SKM-1 treated with dmso at 0.1 percent for 144 hours (cell line): ENCODE data around the gene EHD4.

Experiments
- DNase-seq: peaks from one replicate; lab custom pipeline; 2025; ENCODE audit not compliant: unreplicated experiment; lab: John Stamatoyannopoulos, UW

EHD4 gene

GRCh38 chr15:41995476-41995855 lies 23.1 kb upstream of the EHD4 start:
- DNase-seq, result no peak

DNA sequence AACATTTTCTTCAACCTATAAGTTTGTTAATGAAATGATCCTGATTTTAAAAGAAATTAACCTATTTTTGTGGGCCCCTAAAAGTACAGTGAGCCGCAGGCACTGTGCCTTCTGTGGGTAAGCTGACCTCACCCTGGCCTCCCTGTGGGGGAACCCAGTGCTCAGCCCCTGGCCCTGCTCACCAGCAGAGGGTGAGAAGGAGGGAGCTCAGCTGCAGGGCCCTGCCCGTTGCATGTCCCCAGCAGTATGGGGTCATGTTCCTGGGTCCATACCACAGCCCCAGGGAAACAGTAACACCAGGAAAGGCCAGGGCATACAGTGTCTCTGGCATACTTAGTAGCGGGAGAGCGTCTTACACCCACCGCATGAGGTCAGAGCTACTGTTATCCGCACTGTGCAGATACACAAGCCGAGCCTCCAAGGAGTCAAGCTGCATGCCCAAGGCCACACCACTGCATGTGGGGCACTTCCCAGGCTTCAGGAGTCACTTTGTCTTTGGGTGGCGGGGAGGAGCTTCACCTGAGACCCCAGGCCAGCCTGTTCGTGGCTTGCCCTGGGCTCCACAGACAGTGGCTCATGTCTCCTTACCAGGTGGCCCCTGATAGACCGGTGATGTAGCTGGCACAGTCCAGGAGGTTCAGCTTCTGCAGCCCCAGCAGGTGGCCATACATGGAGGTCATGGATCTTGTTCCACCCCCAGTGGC lies 22.6 kb upstream of the EHD4 start:
- DNase-seq, result no peak

DNA sequence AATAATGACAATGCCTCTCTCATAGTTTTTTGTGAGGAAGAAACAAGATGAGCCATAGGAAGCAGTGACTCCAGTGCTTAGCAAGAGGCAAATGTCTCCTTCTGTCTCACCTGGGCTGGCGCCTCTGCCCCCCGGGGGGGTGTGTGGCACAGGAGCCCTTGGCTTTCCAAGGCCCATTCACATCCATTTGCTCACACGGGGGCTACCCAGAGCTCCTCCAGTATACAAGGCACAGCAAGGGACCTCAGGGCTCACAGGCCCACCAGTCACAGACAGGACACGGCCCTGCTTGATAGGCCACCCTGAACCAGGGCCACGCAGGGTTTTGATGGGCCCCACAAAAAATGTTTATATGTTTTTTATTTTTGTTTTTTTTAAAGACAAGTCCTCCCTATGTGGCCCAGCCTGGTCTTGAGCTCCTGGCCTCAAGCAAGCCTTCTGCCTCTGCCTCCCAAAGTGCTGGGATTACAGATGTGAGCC lies 21.9 kb upstream of the EHD4 start:
- no peak for DNase-seq

GRCh38 chr15:41993472-41994170 lies 21.3 kb upstream of the EHD4 start:
- no peak for DNase-seq

GRCh38 chr15:41992803-41993190 lies 20.4 kb upstream of the EHD4 start:
- no peak for DNase-seq

DNA sequence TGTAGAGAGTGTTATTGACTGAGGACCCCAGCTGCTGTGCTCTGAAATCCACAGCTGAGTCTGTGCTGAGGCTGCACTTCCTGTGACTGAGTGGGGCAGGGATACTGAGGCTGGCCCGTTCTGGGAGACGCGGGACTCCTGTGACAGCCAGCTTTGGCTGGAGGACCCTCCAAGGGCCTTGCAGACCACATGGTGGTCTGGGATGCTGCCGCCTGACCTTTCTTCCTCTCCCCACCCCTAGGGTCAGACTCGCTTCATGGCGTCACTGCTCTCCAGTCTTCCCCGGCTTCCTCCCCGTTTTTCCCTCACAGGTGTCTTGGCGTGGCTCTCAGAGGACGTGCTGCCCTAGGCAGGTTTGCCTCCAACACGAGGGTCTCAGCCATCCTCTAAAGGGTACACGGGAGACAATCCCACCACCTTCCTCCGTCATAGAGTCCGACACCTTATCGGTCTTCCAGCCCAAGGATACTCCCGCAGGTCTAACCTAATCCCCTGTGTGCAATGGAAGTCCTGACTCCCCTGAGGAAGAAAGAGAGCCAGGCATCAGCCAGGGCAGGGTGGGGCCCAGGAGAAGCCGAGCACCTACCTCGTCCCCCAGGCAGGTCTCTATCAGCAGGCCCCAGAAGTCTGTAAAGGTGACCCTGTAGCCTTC lies 19.9 kb upstream of the EHD4 start:
- no peak for DNase-seq

DNA sequence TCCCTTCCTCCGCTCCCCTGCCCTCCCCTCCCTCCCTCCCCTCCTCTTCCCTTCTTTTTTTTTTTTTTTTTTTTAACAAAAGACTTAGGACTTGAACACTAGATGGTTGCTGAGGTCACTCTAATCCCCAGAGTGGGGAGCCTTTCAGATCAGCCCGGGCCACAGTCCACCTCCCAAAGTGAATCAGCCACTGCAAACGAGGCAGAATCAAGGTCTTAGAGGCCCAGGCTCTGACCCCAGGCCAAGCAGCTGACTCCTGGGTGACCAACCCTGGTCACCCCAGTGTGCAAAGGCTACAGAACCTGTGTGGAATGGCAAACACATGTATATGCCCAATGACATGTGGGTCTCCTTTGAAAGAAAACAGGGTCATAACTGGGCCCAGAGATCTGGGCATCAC lies 18.3 kb upstream of the EHD4 start:
- DNase-seq, result no peak

DNA sequence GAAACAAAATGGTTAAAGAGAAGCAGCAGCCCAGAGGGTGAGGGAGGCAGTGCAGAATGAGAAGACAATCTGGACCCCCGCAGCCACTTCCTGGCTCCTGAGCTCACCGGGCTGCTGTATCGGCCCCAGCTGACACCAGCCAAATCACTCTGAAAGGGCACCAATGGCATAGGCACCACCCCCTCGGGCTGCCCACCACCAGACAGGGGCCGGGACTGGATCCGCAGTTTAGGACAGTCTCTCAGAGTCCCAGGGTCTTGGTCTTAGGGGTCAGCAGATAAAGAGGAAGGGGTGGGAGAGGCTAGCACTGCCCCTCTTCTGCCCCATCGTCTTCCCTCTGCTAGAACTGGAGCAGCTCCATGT lies 17.9 kb upstream of the EHD4 start:
- DNase-seq, result no peak

- DNase-seq, result peak; percentile 16
These were observed 17.4 kb upstream of the EHD4 start for GRCh38 chr15:41989573-41990242.

DNA sequence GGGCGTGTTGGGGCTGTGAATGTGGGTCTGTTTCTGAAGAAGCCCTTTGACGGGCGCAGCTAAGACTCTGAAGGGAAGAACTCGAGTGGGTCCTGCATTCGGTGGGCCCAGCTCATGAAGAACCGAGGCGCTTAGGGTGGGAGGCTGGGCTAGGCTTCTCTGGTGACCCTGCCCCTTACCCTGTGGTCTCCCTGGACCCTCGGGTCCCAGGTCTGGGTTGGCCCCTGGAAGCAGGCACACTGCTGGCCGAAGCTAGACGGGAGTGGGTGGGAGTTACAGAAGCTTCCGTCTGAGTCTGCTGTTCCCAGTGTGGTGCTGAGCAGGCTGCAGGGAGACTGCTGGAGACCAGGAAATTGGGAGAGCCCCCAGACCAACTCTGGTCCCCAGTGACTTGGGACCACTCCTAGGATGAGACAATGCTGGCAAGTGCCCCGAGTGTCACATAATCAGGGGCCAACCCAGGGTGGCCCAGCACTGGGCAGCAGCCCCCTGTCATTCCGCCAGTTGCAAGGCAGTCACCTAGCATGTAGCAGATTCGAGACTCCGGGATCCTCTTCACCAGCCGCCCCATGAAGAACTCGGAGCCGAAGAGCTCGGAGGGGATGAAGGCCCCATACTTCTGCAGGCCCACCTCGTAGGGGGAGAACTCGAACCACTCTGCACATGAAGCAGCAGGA lies 16.7 kb upstream of the EHD4 start:
- no peak for DNase-seq

- DNase-seq, result no peak
These were observed 15.5 kb upstream of the EHD4 start for GRCh38 chr15:41987925-41988275.

DNA sequence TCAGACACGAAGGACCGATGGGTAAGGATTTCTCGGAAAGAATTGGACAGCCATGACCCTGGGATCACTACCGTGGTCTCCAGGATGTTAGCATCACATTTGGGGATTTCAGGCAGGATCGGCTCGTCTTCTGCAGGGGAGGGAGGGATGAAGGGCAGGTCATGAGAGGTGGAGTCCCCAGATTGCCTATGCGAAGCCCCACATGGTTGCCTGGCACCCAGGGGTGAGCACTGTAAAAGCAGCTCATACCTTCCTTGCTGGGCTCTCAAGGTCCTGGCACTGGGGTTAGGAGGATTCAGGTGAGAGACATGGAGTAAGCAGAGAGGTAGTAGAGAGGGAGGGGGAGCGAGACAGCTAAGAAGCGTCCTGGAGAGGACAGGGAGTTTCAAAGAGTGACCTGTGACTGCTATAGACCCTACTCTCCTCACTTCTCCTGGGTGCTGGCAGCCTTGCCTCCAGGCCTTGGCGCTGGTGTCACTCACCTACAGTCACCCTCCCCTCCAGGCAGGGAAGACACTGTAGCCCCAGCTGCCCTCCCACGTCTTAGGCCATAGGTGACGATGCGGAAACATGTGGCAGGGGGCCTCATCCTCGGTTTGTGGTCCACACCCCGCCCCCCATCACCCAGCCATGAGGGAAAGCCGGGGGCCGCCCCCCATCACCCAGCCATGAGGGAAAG lies 15.0 kb upstream of the EHD4 start:
- no peak for DNase-seq

GRCh38 chr15:41985236-41986160 lies 13.1 kb upstream of the EHD4 start:
- DNase-seq, result no peak

GRCh38 chr15:41984622-41985021 lies 12.3 kb upstream of the EHD4 start:
- no peak for DNase-seq

DNA sequence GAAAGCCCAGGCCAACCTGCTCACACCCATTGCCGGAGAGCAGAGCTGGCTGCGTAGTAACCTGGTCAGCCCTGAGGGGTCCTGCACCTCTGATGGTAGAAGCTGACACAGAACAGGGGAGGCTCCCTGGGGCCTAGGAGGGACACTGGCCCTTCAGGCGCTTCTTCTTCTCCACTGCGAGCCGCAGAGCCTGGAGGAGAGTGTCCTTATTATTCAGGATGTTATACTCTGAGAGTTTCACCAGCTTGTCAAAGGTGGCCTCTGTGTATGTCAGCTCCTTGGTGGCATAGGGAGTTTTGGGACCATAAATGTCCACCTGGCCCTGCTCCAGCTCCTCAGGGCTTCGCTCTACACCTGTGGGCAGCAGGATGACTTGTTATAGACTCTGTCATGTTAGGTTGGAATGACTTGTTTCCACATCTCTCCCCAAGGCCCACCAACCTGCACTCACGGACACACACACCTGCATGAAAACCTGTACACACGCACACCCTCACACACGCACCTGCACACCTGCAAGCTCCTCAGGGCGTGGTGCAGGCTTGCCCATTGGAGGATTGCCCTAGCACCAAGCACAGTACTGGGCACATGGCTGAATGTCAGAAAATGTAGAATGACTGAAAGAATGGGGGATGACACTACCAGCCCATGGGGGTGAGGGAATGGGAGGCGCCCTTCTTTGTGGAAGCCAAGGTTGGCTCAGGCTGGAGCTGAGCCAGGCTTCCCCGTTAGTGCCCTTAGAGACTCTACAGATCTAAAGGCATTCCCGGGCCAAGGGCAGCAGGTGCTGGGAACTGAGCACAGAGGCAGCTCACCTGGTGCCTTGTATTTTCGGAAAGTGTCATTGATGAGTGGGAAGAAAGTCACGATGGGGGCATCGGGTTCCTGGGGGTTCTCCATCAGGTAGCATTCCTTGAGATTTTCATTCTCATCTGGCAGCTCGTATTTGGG lies 11.5 kb upstream of the EHD4 start:
- DNase-seq, result no peak

DNA sequence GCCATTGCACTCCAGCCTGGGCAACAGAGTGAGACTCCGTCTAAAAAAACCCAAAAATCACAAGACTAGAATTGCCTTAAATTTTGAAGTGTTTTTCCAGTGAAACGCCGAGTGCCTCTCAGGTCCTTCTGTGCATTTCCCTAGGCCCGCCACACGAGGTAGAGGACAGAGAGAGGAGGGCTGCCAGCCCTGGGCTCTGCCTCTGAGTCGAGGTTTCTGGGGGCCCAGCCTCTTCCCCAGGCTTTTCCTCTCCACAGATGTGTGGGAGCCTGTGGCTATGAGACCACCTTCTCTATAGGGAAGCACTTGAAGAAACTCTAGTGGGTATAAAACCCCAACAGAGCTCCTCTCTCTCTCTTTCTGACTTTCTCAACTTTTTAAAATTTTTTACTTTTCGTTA lies 10.9 kb upstream of the EHD4 start:
- no peak for DNase-seq

GRCh38 chr15:41982133-41982930 lies 10.0 kb upstream of the EHD4 start:
- DNase-seq, result no peak
